GM18502 (cell line): Measurements from ENCODE around the gene PCDHA4.
"Not testable (repeated sequence)": the region's sequence is repeated elsewhere in the genome, so short reads cannot be mapped to it uniquely, and the experiment has no call there.

ENCODE experiments used
- ATAC-seq: cut with Tn5 transposase; IDR thresholded peaks from one replicate; pipeline ENCODE4 v1.9.1; 2021; ENCODE audit warnings: mild to moderate bottlenecking; ENCODE audit not compliant: unreplicated experiment, poor library complexity

The PCDHA4 gene

DNA sequence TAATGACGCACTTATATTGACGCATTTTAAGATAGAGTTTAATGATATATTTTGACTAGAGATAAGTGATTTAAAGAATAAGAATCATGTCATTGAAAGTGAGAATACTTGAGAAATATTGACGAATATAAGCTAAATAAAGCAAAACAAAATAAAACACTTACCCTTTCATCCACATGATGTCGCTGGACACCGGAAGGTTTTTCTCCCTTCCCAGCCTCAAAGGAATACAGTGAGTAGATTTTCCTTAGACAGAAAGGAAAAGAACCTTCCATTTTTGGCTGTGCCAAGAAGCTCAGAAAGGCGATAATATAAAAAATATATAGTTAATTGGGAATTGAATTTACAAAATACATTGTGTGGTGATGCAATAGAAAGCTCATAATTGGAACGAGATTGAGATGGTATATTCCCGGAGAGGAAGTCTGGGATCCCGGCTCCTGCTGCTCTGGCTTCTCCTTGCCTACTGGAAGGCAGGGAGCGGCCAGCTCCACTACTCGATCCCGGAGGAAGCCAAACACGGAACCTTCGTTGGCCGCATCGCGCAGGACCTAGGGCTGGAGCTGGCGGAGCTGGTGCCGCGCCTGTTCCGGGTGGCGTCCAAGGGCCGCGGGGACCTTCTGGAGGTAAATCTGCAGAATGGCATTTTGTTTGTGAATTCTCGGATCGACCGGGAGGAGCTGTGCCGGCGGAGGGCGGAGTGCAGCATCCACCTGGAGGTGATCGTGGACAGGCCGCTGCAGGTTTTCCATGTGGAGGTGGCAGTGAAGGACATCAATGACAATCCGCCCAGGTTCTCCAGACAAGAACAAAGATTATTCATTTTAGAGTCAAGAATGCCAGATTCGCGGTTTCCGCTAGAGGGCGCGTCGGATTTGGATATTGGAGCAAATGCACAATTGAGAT lies 14.8 kb downstream of the PCDHA4 start, which contains the start of gene PCDHA5:
PCDHA5 (plus strand) TSS at position 239 of the 906 bp plus-strand sequence.
- no peak for ATAC-seq

DNA sequence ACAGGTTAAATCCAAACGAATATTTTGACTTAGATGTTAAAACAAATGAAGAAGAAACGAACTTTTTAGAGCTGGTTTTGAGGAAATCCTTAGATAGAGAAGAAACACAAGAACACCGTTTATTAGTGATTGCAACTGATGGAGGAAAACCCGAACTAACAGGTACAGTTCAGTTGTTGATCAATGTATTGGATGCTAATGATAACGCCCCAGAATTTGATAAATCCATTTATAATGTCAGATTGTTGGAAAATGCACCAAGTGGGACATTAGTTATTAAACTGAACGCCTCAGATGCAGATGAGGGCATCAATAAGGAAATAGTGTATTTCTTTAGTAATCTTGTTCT lies 15.4 kb downstream of the PCDHA4 start:
- ATAC-seq, result no peak

DNA sequence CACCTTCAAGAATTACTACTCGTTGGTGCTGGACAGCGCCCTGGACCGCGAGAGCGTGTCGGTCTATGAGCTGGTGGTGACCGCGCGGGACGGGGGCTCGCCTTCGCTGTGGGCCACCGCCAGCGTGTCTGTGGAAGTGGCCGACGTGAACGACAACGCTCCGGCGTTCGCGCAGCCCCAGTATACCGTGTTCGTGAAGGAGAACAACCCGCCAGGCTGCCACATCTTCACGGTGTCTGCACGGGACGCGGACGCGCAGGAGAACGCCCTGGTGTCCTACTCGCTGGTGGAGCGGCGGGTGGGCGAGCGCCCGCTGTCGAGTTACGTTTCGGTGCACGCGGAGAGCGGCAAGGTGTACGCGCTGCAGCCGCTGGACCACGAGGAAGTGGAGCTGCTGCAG lies 16.1 kb downstream of the PCDHA4 start:
- ATAC-seq, result not testable (repeated sequence)

DNA sequence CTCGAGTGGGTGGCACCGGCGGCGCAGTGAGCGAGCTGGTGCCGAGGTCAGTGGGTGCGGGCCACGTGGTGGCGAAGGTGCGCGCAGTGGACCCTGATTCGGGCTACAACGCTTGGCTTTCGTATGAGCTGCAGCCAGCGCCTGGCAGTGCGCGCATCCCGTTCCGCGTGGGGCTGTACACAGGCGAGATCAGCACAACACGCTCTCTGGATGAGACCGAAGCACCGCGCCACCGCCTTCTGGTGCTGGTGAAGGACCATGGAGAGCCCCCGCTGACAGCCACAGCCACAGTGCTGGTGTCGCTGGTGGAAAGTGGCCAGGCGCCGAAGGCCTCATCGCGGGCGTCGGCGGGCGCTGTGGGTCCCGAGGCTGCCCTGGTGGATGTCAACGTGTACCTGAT lies 16.6 kb downstream of the PCDHA4 start:
- no peak for ATAC-seq

DNA sequence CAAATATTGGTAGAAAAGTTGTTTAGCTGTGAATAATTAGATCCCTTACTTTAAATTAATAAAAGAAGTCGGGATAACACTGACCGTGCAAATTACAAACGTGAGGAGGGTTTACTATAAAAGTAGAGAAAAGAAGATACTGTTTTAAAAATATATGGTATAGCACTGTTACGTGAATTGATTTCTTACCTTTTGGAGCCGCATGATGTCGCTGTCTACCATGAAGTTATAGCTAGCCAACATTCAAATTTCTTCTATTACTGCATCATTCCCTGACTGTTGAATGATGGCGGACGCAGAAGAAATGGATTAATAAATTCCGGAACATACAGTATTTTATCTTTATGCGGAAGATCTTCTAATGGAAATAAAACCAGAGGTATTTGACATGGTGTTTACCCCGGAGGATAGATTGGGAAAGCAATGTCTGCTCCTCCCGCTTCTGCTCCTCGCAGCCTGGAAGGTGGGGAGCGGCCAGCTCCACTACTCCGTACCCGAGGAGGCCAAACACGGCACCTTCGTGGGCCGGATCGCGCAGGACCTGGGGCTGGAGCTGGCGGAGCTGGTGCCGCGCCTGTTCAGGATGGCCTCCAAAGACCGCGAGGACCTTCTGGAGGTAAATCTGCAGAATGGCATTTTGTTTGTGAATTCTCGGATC lies 21.0 kb downstream of the PCDHA4 start, which contains the start of gene PCDHA6:
PCDHA6 (plus strand) TSS at position 257 of the 658 bp plus-strand sequence; CDS start at position 389, 132 bp downstream.
- ATAC-seq, result no peak

DNA sequence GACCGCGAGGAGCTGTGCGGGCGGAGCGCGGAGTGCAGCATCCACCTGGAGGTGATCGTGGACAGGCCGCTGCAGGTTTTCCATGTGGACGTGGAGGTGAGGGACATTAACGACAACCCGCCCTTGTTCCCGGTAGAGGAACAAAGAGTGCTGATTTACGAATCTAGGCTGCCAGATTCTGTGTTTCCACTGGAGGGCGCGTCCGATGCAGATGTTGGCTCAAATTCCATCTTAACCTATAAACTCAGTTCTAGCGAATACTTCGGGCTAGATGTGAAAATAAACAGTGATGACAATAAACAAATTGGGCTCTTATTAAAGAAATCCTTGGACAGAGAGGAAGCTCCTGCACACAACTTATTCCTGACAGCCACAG lies 21.5 kb downstream of the PCDHA4 start:
- ATAC-seq, result no peak

DNA sequence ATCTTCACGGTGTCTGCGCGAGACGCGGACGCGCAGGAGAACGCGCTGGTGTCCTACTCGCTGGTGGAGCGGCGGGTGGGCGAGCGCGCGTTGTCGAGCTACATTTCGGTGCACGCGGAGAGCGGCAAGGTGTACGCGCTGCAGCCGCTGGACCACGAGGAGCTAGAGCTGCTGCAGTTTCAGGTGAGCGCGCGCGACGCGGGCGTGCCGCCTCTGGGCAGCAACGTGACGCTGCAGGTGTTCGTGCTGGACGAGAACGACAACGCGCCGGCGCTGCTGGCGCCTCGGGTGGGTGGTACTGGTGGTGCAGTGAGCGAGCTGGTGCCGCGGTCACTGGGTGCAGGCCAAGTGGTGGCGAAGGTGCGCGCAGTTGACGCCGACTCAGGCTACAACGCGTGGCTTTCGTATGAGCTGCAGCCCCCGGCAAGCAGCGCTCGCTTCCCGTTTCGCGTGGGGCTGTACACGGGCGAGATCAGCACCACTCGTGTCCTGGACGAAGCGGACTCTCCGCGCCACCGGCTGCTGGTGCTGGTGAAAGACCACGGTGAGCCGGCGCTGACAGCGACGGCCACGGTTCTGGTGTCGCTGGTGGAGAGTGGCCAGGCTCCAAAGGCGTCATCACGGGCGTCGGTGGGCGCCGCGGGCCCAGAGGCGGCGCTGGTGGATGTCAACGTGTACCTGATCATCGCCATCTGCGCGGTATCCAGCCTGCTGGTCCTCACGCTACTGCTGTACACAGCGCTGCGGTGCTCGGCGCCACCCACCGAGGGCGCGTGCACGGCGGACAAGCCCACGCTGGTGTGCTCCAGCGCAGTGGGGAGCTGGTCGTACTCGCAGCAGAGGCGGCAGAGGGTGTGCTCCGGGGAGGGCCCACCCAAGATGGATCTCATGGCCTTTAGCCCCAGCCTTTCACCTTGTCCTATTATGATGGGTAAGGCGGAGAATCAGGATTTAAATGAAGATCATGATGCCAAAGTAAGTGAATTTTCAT lies 22.9 kb downstream of the PCDHA4 start:
- not testable (repeated sequence) for ATAC-seq

DNA sequence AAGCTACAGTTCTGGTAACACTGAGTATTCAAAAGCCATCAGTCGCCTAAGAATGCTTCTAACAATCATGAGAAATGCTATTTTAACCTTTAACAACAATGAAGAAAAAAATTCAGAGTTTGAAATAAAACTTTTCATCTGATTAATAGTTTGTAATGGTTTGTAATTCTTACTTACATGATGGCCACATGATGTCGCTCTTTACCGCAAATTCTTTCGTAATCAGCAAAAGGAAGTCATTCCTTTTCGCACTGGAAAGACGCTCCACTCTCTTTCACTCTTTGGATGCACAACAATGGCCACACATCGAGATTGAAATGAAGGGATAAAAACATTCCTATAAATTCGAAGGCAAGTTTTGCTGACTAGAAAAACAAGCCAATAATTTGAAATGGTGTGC lies 27.1 kb downstream of the PCDHA4 start, which contains the start of gene PCDHA7:
PCDHA7 (plus strand) TSS at position 277 of the 400 bp plus-strand sequence; CDS start at position 392, 115 bp downstream.
- no peak for ATAC-seq

DNA sequence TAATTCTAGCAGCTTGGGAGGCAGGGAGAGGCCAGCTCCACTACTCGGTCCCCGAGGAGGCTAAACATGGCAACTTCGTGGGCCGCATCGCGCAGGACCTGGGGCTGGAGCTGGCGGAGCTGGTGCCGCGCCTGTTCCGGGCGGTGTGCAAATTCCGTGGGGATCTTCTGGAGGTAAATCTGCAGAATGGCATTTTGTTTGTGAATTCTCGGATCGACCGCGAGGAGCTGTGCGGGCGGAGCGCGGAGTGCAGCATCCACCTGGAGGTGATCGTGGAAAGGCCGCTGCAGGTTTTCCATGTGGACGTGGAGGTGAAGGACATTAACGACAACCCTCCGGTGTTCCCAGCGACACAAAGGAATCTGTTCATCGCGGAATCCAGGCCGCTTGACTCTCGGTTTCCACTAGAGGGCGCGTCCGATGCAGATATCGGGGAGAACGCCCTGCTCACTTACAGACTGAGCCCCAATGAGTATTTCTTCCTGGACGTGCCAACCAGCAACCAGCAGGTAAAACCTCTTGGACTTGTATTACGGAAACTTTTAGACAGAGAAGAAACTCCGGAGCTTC lies 27.7 kb downstream of the PCDHA4 start:
- not testable (repeated sequence) for ATAC-seq

DNA sequence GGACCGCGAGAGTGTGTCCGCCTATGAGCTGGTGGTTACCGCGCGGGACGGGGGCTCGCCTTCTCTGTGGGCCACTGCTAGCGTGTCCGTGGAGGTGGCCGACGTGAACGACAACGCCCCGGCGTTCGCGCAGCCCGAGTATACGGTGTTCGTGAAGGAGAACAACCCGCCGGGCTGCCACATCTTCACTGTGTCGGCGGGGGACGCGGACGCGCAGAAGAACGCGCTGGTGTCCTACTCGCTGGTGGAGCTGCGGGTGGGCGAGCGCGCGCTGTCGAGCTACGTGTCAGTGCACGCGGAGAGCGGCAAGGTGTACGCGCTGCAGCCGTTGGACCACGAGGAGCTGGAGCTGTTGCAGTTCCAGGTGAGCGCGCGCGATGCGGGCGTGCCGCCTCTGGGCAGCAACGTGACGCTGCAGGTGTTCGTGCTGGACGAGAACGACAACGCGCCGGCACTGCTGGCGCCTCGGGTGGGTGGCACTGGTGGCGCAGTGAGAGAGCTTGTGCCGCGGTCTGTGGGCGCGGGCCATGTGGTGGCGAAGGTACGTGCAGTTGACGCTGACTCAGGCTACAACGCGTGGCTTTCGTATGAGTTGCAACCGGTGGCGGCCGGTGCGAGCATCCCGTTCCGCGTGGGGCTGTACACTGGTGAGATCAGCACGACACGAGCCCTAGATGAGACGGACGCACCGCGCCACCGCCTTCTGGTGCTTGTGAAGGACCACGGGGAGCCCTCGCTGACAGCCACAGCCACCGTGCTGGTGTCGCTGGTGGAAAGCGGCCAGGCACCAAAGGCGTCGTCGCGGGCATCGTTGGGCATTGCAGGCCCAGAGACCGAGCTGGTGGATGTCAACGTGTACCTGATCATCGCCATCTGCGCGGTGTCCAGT lies 29.0 kb downstream of the PCDHA4 start:
- ATAC-seq, result no peak

DNA sequence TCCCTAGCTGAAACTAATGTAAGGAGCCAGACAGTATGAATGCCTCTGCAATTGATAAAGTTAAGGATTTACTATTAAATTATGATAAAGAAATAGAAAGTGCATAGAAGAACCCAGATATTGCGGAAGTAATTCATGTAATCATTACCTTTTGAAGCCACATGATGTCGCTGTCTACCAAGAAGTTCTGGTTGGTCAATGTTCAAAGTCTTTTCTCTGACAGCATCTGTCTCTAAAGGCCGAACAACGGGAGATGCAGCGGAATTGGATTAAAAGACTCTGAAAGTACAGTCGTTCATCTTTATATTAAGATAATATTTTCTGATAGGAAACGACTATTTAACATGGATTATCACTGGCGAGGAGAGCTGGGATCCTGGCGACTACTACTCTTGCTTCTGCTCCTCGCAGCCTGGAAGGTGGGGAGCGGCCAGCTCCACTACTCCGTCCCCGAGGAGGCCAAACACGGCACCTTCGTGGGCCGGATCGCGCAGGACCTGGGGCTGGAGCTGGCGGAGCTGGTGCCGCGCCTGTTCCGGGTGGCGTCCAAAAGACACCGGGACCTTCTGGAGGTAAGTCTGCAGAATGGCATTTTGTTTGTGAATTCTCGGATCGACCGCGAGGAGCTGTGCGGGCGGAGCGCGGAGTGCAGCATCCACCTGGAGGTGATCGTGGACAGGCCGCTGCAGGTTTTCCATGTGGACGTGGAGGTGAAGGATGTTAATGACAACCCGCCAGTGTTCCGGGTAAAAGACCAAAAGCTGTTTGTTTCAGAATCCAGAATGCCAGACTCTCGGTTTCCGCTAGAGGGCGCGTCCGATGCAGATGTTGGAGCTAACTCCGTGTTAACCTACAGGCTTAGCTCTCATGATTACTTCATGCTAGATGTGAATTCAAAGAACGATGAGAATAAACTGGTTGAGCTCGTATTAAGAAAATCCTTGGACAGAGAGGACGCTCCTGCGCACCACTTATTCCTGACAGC lies 34.4 kb downstream of the PCDHA4 start, which contains the start of gene PCDHA8:
PCDHA8 (plus strand) TSS at position 210 of the 985 bp plus-strand sequence; CDS start at position 345, 135 bp downstream.
- no peak for ATAC-seq

DNA sequence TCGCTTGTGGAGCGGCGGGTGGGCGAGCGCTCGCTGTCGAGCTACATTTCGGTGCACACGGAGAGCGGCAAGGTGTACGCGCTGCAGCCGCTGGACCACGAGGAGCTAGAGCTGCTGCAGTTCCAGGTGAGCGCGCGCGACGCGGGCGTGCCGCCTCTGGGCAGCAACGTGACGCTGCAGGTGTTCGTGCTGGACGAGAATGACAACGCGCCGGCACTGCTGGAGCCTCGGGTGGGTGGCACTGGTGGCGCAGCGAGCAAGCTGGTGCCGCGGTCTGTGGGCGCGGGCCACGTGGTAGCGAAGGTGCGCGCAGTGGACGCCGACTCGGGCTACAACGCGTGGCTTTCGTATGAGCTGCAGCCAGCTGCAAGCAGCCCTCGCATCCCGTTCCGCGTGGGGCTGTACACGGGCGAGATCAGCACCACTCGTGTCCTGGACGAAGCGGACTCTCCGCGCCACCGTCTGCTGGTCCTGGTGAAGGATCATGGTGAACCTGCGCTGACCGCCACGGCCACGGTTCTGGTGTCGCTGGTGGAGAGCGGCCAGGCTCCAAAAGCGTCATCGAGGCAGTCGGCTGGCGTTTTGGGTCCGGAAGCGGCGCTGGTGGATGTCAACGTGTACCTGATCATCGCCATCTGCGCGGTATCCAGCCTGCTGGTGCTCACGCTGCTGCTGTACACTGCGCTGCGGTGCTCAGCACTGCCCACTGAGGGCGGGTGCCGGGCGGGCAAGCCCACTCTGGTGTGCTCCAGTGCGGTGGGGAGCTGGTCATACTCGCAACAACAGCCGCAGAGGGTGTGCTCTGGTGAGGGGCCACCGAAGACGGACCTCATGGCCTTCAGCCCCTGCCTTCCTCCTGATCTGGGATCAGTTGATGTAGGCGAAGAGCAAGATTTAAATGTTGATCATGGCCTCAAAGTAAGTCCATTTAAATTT lies 36.2 kb downstream of the PCDHA4 start:
- ATAC-seq, result no peak

DNA sequence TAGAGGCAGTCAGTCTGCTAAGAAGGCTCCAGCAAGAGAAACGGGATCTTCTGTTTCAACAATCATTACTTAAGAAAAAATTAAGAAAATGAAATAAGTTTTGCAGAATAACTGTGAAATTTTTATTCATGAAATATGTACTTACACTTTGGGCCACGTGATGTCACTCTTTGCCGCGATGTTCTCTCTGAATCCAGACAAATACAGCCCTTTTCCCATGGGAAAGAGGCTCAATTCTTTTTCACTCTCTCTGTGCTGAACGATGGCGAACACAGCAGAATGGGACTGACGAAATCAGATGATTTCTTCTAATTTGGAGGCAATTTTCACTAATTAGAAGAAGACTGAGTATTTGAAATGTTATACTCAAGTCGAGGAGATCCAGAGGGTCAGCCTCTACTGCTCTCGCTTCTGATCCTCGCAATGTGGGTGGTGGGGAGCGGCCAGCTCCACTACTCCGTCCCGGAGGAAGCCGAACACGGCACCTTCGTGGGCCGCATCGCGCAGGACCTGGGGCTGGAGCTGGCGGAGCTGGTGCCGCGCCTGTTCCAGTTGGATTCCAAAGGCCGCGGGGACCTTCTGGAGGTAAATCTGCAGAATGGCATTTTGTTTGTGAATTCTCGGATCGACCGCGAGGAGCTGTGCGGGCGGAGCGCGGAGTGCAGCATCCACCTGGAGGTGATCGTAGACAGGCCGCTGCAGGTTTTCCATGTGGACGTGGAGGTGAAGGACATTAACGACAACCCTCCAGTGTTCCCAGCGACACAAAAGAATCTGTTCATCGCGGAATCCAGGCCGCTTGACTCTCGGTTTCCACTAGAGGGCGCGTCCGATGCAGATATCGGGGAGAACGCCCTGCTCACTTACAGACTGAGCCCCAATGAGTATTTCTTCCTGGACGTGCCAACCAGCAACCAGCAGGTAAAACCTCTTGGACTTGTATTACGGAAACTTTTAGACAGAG lies 41.6 kb downstream of the PCDHA4 start, which contains the start of gene PCDHA9:
PCDHA9 (plus strand) TSS at position 244 of the 964 bp plus-strand sequence; CDS start at position 358, 114 bp downstream.
- ATAC-seq, result not testable (repeated sequence)

DNA sequence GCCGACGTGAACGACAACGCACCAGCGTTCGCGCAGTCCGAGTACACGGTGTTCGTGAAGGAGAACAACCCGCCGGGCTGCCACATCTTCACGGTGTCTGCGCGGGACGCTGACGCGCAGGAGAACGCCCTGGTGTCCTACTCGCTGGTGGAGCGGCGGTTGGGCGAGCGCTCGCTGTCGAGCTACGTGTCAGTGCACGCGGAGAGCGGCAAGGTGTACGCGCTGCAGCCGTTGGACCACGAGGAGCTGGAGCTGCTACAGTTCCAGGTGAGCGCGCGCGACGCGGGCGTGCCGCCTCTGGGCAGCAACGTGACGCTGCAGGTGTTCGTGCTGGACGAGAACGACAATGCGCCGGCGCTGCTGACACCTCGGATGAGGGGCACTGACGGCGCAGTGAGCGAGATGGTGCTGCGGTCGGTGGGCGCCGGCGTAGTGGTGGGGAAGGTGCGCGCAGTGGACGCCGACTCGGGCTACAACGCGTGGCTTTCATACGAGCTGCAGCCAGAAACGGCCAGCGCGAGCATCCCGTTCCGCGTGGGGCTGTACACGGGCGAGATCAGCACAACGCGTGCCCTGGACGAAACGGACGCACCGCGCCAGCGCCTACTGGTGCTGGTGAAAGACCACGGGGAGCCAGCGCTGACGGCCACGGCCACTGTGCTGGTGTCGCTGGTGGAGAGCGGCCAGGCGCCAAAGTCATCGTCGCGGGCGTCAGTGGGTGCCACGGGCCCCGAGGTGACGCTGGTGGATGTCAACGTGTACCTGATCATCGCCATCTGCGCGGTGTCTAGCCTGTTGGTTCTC lies 43.2 kb downstream of the PCDHA4 start:
- ATAC-seq, result not testable (repeated sequence)
